Astrocyte (in vitro differentiated cells and primary cell): ENCODE data around the gene SVOPL. TPM values are rescaled to one million over a fixed set of nuclear protein-coding genes. Genes with fewer than 3 reads are reported as not detected.

ENCODE experiments used
- DNase-seq: peaks from one replicate; pipeline ENCODE4 v3.0.0-alpha.2; 2010; ENCODE audit warnings: low read depth
- FAIRE-seq: peaks from 2 replicates; lab custom pipeline; 2011; peaks lifted over from hg19 to GRCh38; lab: Jason Lieb, UNC
- H2AFZ ChIP-seq: 2 replicates; pipeline ENCODE4 v1.6.0; 2012; ENCODE audit warnings: low read depth, low read length, inconsistent platforms
- H3K27ac ChIP-seq: 2 replicates; pipeline ENCODE4 v1.5.1; 2011; ENCODE audit warnings: low read depth, low read length, inconsistent platforms
- H3K27me3 ChIP-seq: 2 replicates; pipeline ENCODE4 v1.6.0; 2011; ENCODE audit warnings: low read length, inconsistent platforms; ENCODE audit not compliant: insufficient read depth
- H3K36me3 ChIP-seq: 2 replicates; pipeline ENCODE4 v1.5.1; 2011; ENCODE audit warnings: low read length, inconsistent platforms; ENCODE audit not compliant: insufficient read depth
- H3K4me1 ChIP-seq: 2 replicates; pipeline ENCODE4 v1.5.1; 2011; ENCODE audit warnings: low read length, inconsistent platforms; ENCODE audit not compliant: insufficient read depth
- H3K4me2 ChIP-seq: 2 replicates; pipeline ENCODE4 v1.6.0; 2012; ENCODE audit warnings: low read length, inconsistent platforms
- H3K4me3 ChIP-seq: 2 replicates; pipeline ENCODE4 v1.5.1; 2011; ENCODE audit warnings: low read depth, mild to moderate bottlenecking, low read length, inconsistent platforms; ENCODE audit not compliant: insufficient read depth
- H3K79me2 ChIP-seq: 2 replicates; pipeline ENCODE4 v1.6.0; 2012; ENCODE audit warnings: mild to moderate bottlenecking, low read length, inconsistent platforms; ENCODE audit not compliant: insufficient read depth
- H3K9ac ChIP-seq: 2 replicates; pipeline ENCODE4 v1.6.0; 2012; ENCODE audit warnings: mild to moderate bottlenecking, low read length, inconsistent platforms
- H3K9me3 ChIP-seq: 2 replicates; pipeline ENCODE4 v1.5.1; 2012; ENCODE audit warnings: low read depth, mild to moderate bottlenecking, low read length, inconsistent platforms; ENCODE audit not compliant: insufficient read depth
- H4K20me1 ChIP-seq: 2 replicates; pipeline ENCODE4 v1.6.0; 2012; ENCODE audit warnings: low read length, inconsistent platforms; ENCODE audit not compliant: insufficient read depth
- H3K27ac Mint-ChIP-seq: one replicate; pipeline ENCODE4 v1.8.0; 2021; ENCODE audit warnings: mild to moderate bottlenecking, mixed read lengths; ENCODE audit not compliant: unreplicated experiment
- H3K27me3 Mint-ChIP-seq: one replicate; pipeline ENCODE4 v1.8.0; 2021; ENCODE audit warnings: low read depth, mixed read lengths; ENCODE audit not compliant: unreplicated experiment
- H3K36me3 Mint-ChIP-seq: one replicate; pipeline ENCODE4 v1.8.0; 2021; ENCODE audit warnings: low read depth, mixed read lengths; ENCODE audit not compliant: unreplicated experiment
- H3K4me1 Mint-ChIP-seq: one replicate; pipeline ENCODE4 v1.8.0; 2021; ENCODE audit warnings: low read depth, mixed read lengths; ENCODE audit not compliant: unreplicated experiment
- H3K4me3 Mint-ChIP-seq: one replicate; pipeline ENCODE4 v1.8.0; 2021; ENCODE audit warnings: mild to moderate bottlenecking, moderate library complexity, mixed read lengths; ENCODE audit not compliant: unreplicated experiment
- H3K9me3 Mint-ChIP-seq: one replicate; pipeline ENCODE4 v1.8.0; 2021; ENCODE audit warnings: mild to moderate bottlenecking, mixed read lengths; ENCODE audit not compliant: unreplicated experiment
- EZH2 ChIP-seq: IDR thresholded peaks from 2 replicates; pipeline ENCODE4 v1.6.1; 2012; ENCODE audit warnings: mild to moderate bottlenecking, low read length, inconsistent platforms; ENCODE audit not compliant: insufficient read depth
- total RNA-seq: library from RNA; stranded (reverse); gene quantifications from 2 replicates; pipeline ENCODE4 v1.2.1, GENCODE V29; 2021
- TF ChIP-seq, protein P1 (sequence below): IDR thresholded peaks from 2 replicates; pipeline ENCODE4 v1.5.1; 2011; ENCODE audit warnings: low read depth, mild to moderate bottlenecking, inconsistent platforms, low read length, moderate library complexity; ENCODE audit not compliant: insufficient read depth

Gene SVOPL
- total RNA-seq, 1 donor from 2014 or later, result 0.34 TPM

DNA sequence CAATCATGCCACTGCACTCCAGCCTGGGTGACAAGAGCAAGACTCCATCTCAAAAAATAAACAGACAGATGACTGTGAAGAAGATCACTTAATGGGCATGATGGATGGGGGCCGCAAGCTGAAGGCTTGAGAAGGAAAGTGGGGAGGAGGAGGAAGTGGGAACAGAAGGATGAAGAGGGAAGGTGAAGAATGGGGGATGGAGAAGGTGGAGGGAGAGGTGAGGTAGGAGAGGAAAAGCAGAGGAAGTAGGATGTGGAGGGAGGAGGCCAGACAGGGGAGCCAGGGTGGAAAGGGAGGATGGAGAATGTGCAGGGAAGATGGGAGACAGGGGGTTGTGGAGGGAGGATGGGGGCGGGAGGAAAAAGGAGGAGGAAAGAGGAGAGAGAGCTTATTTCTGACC lies 68.8 kb downstream of the SVOPL start:
- FAIRE-seq, result no peak
- no peaks in the 10 kb centered on the region for H3K9me3 ChIP-seq
- no peaks in the 10 kb centered on the region for H3K36me3 ChIP-seq
- peaks cover 7% of the 10 kb centered on the region for H3K9me3 Mint-ChIP-seq
- no peak overlapping the region for H3K4me3 Mint-ChIP-seq
- H3K4me3 ChIP-seq, result no peak overlapping the region
- H4K20me1 ChIP-seq, result no peaks in the 10 kb centered on the region
- H3K27ac Mint-ChIP-seq, result no peak overlapping the region
- DNase-seq, result no peak
- H3K4me2 ChIP-seq, result no peak overlapping the region
- H3K79me2 ChIP-seq, result no peaks in the 10 kb centered on the region
- no peak for TF ChIP-seq EZH2
- TF ChIP-seq, protein P1, sequence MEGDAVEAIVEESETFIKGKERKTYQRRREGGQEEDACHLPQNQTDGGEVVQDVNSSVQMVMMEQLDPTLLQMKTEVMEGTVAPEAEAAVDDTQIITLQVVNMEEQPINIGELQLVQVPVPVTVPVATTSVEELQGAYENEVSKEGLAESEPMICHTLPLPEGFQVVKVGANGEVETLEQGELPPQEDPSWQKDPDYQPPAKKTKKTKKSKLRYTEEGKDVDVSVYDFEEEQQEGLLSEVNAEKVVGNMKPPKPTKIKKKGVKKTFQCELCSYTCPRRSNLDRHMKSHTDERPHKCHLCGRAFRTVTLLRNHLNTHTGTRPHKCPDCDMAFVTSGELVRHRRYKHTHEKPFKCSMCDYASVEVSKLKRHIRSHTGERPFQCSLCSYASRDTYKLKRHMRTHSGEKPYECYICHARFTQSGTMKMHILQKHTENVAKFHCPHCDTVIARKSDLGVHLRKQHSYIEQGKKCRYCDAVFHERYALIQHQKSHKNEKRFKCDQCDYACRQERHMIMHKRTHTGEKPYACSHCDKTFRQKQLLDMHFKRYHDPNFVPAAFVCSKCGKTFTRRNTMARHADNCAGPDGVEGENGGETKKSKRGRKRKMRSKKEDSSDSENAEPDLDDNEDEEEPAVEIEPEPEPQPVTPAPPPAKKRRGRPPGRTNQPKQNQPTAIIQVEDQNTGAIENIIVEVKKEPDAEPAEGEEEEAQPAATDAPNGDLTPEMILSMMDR, result no peak
- H3K4me1 ChIP-seq, result no peaks in the 10 kb centered on the region
- H2AFZ ChIP-seq, result no peak overlapping the region
- H3K9ac ChIP-seq, result no peak overlapping the region
- peaks cover under 1% of the 10 kb centered on the region for H3K27me3 Mint-ChIP-seq
- H3K27me3 ChIP-seq, result no peaks in the 10 kb centered on the region
- no peak overlapping the region for H3K27ac ChIP-seq
- no peaks in the 10 kb centered on the region for H3K4me1 Mint-ChIP-seq
- no peaks in the 10 kb centered on the region for H3K36me3 Mint-ChIP-seq

- Mint-ChIP-seq H3K4me1 (no peaks in the 10 kb centered on the region), H3K9me3 (peaks cover 7% of the 10 kb centered on the region), H3K36me3 (no peaks in the 10 kb centered on the region), H3K27me3 (peaks cover 6% of the 10 kb centered on the region), H3K27ac (no peak overlapping the region), H3K4me3 (no peak overlapping the region)
- TF ChIP-seq, protein P1, result no peak
- no peak for TF ChIP-seq EZH2
- no peak for DNase-seq
- no peaks in the 10 kb centered on the region for H3K79me2 ChIP-seq
- no peak overlapping the region for H3K4me2 ChIP-seq
- H3K36me3 ChIP-seq, result no peaks in the 10 kb centered on the region
- H3K4me1 ChIP-seq, result no peaks in the 10 kb centered on the region
- H3K9ac ChIP-seq, result no peak overlapping the region
- FAIRE-seq, result no peak
- no peak overlapping the region for H3K4me3 ChIP-seq
- H4K20me1 ChIP-seq, result no peaks in the 10 kb centered on the region
- H3K9me3 ChIP-seq, result no peaks in the 10 kb centered on the region
- no peak overlapping the region for H3K27ac ChIP-seq
- no peak overlapping the region for H2AFZ ChIP-seq
- no peaks in the 10 kb centered on the region for H3K27me3 ChIP-seq
Observed at GRCh38 chr7:138630059-138630610, 71.0 kb downstream of the SVOPL start.

DNA sequence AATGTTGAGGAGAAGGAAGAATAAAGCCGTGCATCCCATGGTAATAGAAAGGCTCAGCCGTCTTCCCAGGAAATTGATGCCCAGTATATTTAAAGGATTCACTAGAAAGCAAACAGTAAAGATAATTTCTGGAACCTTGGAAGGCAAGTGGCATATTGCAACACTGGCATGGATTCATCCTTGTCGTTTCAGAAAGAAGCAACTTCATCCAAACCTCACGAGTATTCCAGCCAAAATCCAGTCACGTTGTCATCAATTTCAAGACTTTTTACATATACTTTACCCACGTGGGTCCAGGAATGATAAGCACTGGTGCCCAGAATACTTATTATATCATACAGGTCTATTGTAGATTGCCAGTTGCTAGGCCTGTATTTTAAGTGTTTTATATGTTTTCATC lies 73.8 kb downstream of the SVOPL start:
- DNase-seq (no peak), FAIRE-seq (no peak)
- Histone ChIP-seq H3K9me3 (no peaks in the 10 kb centered on the region), H3K79me2 (no peaks in the 10 kb centered on the region), H3K36me3 (no peaks in the 10 kb centered on the region), H4K20me1 (no peaks in the 10 kb centered on the region), H3K27ac (no peak overlapping the region), H3K27me3 (no peaks in the 10 kb centered on the region), H2AFZ (no peak overlapping the region), H3K4me2 (no peak overlapping the region), H3K9ac (no peak overlapping the region), H3K4me1 (no peaks in the 10 kb centered on the region), H3K4me3 (no peak overlapping the region)
- H3K27me3 Mint-ChIP-seq, result peaks cover 6% of the 10 kb centered on the region
- no peak for TF ChIP-seq EZH2
- TF ChIP-seq, protein P1, result no peak
- no peaks in the 10 kb centered on the region for H3K36me3 Mint-ChIP-seq
- H3K4me3 Mint-ChIP-seq, result no peak overlapping the region
- no peak overlapping the region for H3K27ac Mint-ChIP-seq
- no peaks in the 10 kb centered on the region for H3K9me3 Mint-ChIP-seq
- H3K4me1 Mint-ChIP-seq, result no peaks in the 10 kb centered on the region
